Activated CD4-positive, alpha-beta T cell treated with anti-CD3 and anti-CD28 coated beads, Interleukin-10, Interleukin-2, amounts not matched to agents 100 ng/mL and 50 ng/mL, durations not matched to agents 16 hours and 8 hours (primary cell): ENCODE data around the gene GALR2.
"Not testable (repeated sequence)": the region's sequence is repeated elsewhere in the genome, so short reads cannot be mapped to it uniquely, and the experiment has no call there.

Source experiments
- DNase-seq: peaks from one replicate; pipeline ENCODE4 v3.0.0-alpha.2; 2020

GALR2 gene

GRCh38 chr17:76074390-76075363 lies at the start of gene GALR2:
TSS of gene GALR2 (plus strand) at chr17:76074781. CDS start at chr17:76074884, 103 bp downstream.
- no peak for DNase-seq

- DNase-seq: no peak
These were observed 49.3 kb upstream of the GALR2 start for GRCh38 chr17:76025294-76025693.

GRCh38 chr17:76026714-76027158 lies 47.8 kb upstream of the GALR2 start:
- DNase-seq: no peak

- DNase-seq: no peak
These were observed 47.3 kb upstream of the GALR2 start, which contains the start of gene EVPL for GRCh38 chr17:76027159-76027839. TSS of gene EVPL (minus strand) at chr17:76027306. CDS start at chr17:76027198, 108 bp downstream.

GRCh38 chr17:76032073-76032779 lies 42.4 kb upstream of the GALR2 start:
- DNase-seq: no peak

- DNase-seq: no peak
These were observed 41.8 kb upstream of the GALR2 start for GRCh38 chr17:76032780-76033108.

- no peak for DNase-seq
These were observed 41.4 kb upstream of the GALR2 start for GRCh38 chr17:76033139-76033538.

GRCh38 chr17:76034428-76035350 lies 39.9 kb upstream of the GALR2 start:
- DNase-seq: no peak

- no peak for DNase-seq
These were observed 37.9 kb upstream of the GALR2 start for GRCh38 chr17:76036497-76037261.

GRCh38 chr17:76038050-76038449 lies 36.5 kb upstream of the GALR2 start:
- no peak for DNase-seq

GRCh38 chr17:76039121-76039520 lies 35.5 kb upstream of the GALR2 start:
- no peak for DNase-seq

- no peak for DNase-seq
These were observed 34.2 kb upstream of the GALR2 start for GRCh38 chr17:76040376-76040775.

GRCh38 chr17:76042868-76043267 lies 31.7 kb upstream of the GALR2 start:
- not testable (repeated sequence) for DNase-seq

- not testable (repeated sequence) for DNase-seq
These were observed 30.0 kb upstream of the GALR2 start for GRCh38 chr17:76044475-76045007.

GRCh38 chr17:76046064-76046463 lies 28.5 kb upstream of the GALR2 start:
- no peak for DNase-seq

- DNase-seq: no peak
These were observed 26.5 kb upstream of the GALR2 start for GRCh38 chr17:76048025-76048605.

GRCh38 chr17:76048711-76049110 lies 25.9 kb upstream of the GALR2 start:
- DNase-seq: no peak

- no peak for DNase-seq
These were observed 25.3 kb upstream of the GALR2 start for GRCh38 chr17:76049239-76049638.

- no peak for DNase-seq
These were observed 24.6 kb upstream of the GALR2 start for GRCh38 chr17:76049836-76050537.
